DND-41 (cell line): Measurements from ENCODE around the gene HOXC10.
A peak's percentile ranks its signal among the peaks of the same experiment; 100 is the strongest.

Experiments
- CTCF ChIP-seq: IDR thresholded peaks from 2 replicates; pipeline ENCODE4 v1.5.1; 2012; ENCODE audit warnings: borderline replicate concordance, low read length, moderate library complexity, mild to moderate bottlenecking; ENCODE audit not compliant: poor library complexity, severe bottlenecking; ENCODE audit errors: extremely low read depth
- EZH2 ChIP-seq: IDR thresholded peaks from 3 replicates; pipeline ENCODE4 v1.6.1; 2012; ENCODE audit warnings: borderline replicate concordance, low read depth, mild to moderate bottlenecking, moderate library complexity, low read length, inconsistent platforms; ENCODE audit not compliant: severe bottlenecking

GRCh38 chr12:53953831-53954693, 30.9 kb upstream of the HOXC10 start:
- no peak for TF ChIP-seq CTCF
- TF ChIP-seq EZH2 = peak; percentile 23
